Activated naive CD8-positive, alpha-beta T cell treated with anti-CD3 and anti-CD28 coated beads for 36 hours (primary cell): Measurements from ENCODE around the gene ZNF385C. TPM values are rescaled to one million over a fixed set of nuclear protein-coding genes. Genes with fewer than 3 reads are reported as not detected.

Experiments
- DNase-seq: peaks from one replicate; pipeline ENCODE4 v3.0.0; 2021
- H3K27ac Mint-ChIP-seq: one replicate; pipeline ENCODE4 v1.8.0; 2022; ENCODE audit warnings: mild to moderate bottlenecking, moderate library complexity, mixed read lengths
- H3K27me3 Mint-ChIP-seq: one replicate; pipeline ENCODE4 v1.8.0; 2022; ENCODE audit warnings: mild to moderate bottlenecking, mixed read lengths
- H3K36me3 Mint-ChIP-seq: one replicate; pipeline ENCODE4 v1.8.0; 2021; ENCODE audit warnings: mild to moderate bottlenecking, mixed read lengths
- H3K4me1 Mint-ChIP-seq: one replicate; pipeline ENCODE4 v1.8.0; 2021; ENCODE audit warnings: mixed read lengths
- H3K4me3 Mint-ChIP-seq: one replicate; pipeline ENCODE4 v1.8.0; 2022; ENCODE audit warnings: mild to moderate bottlenecking, moderate library complexity, mixed read lengths
- H3K9me3 Mint-ChIP-seq: one replicate; pipeline ENCODE4 v1.8.0; 2022; ENCODE audit warnings: mixed read lengths
- total RNA-seq, 2 experiments: library from RNA; stranded (reverse); gene quantifications; one replicate each; pipeline ENCODE4 v1.2.3, GENCODE V29; 2021

Gene ZNF385C
- total RNA-seq, 2 experiments from 2014 or later = 0.92 to 1.2 TPM

- Mint-ChIP-seq H3K4me3 (no peak overlapping the region), H3K27me3 (no peaks in the 10 kb centered on the region), H3K27ac (peak overlapping the region; percentile 54), H3K9me3 (no peaks in the 10 kb centered on the region), H3K36me3 (peaks cover 9% of the 10 kb centered on the region), H3K4me1 (peaks cover 36% of the 10 kb centered on the region)
- no peak for DNase-seq
These were observed 97.7 kb downstream of the ZNF385C start for GRCh38 chr17:42000413-42001133.

DNA sequence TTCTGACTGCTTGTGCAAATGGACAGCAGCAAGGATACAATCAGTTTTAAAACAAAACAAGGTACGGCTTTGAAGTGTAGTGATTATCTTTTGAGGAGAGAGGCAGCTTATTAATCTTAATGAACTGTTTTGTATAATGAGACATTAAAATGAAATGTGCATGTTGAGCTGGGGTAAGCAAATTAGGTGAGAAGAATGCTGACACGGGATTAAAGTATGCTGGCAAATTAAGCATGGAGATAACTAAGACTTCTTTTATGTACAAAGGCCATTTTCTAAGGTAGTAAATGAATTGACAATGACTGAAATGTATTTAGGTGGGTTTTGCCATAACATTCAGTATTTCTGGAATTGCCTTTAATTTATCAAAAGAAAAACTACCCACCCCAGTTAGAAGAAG lies 99.8 kb downstream of the ZNF385C start:
- no peak for DNase-seq
- Mint-ChIP-seq H3K4me3 (no peak overlapping the region), H3K9me3 (no peaks in the 10 kb centered on the region), H3K4me1 (peaks cover 26% of the 10 kb centered on the region), H3K27me3 (no peaks in the 10 kb centered on the region), H3K36me3 (peaks cover 13% of the 10 kb centered on the region), H3K27ac (no peak overlapping the region)

DNA sequence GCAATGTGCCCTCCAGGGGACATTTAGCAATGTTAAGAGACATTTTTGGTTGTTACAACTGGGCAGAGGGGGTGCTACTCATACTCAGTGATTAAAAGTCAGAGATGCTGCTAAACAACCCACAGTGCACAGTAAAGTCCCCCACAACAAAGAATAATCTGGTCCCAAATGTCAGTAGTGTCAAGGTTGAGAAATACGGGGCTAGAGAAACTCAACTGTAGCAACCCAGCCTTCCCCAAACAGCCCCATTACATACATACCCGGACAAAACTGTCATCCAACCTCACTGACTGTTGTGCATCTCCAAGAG lies 101.5 kb downstream of the ZNF385C start:
- H3K4me3 Mint-ChIP-seq = no peak overlapping the region
- H3K27ac Mint-ChIP-seq = no peak overlapping the region
- no peaks in the 10 kb centered on the region for H3K27me3 Mint-ChIP-seq
- H3K9me3 Mint-ChIP-seq = no peaks in the 10 kb centered on the region
- peaks cover 22% of the 10 kb centered on the region for H3K4me1 Mint-ChIP-seq
- peaks cover 13% of the 10 kb centered on the region for H3K36me3 Mint-ChIP-seq
- no peak for DNase-seq

DNA sequence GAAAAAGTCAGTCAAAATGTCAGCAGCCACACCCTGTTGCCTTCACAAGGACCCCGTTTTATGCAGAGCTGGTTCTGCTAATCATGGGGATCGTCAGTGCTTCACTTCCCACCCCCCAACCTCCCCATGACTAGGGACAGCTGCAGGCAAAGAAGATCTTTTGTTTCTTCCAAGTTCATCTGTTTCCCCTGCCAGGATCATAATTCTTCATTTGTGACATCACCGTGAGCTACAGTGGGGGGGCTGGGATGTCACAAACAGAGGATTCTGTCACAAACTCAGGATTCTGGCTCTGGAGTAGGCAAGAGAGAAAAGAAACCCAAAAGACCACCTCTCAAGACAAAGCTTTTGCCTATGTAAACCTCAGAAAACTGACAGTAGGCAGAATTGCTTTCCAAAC lies 105.7 kb downstream of the ZNF385C start:
- no peaks in the 10 kb centered on the region for H3K27me3 Mint-ChIP-seq
- no peaks in the 10 kb centered on the region for H3K9me3 Mint-ChIP-seq
- peaks cover 25% of the 10 kb centered on the region for H3K36me3 Mint-ChIP-seq
- peaks cover 21% of the 10 kb centered on the region for H3K4me1 Mint-ChIP-seq
- no peak overlapping the region for H3K27ac Mint-ChIP-seq
- no peak for DNase-seq
- H3K4me3 Mint-ChIP-seq = no peak overlapping the region

- DNase-seq = no peak
- H3K4me1 Mint-ChIP-seq = peaks cover 12% of the 10 kb centered on the region
- H3K9me3 Mint-ChIP-seq = no peaks in the 10 kb centered on the region
- H3K27ac Mint-ChIP-seq = no peak overlapping the region
- peaks cover 29% of the 10 kb centered on the region for H3K36me3 Mint-ChIP-seq
- H3K4me3 Mint-ChIP-seq = no peak overlapping the region
- H3K27me3 Mint-ChIP-seq = no peaks in the 10 kb centered on the region
These were observed 108.4 kb downstream of the ZNF385C start for GRCh38 chr17:41989702-41990419.

GRCh38 chr17:41988418-41988817 lies 109.9 kb downstream of the ZNF385C start:
- Mint-ChIP-seq H3K4me3 (no peak overlapping the region), H3K36me3 (peaks cover 34% of the 10 kb centered on the region), H3K9me3 (no peaks in the 10 kb centered on the region), H3K27me3 (no peaks in the 10 kb centered on the region), H3K4me1 (peaks cover 10% of the 10 kb centered on the region), H3K27ac (peak overlapping the region; percentile 71)
- DNase-seq = no peak

- Mint-ChIP-seq H3K4me1 (peaks cover 10% of the 10 kb centered on the region), H3K36me3 (peaks cover 38% of the 10 kb centered on the region), H3K4me3 (no peak overlapping the region), H3K27me3 (no peaks in the 10 kb centered on the region), H3K27ac (peak overlapping the region; percentile 71), H3K9me3 (no peaks in the 10 kb centered on the region)
- peak; percentile 18 for DNase-seq
These were observed 110.6 kb downstream of the ZNF385C start for GRCh38 chr17:41987642-41988041.

GRCh38 chr17:41986634-41987033 lies 111.6 kb downstream of the ZNF385C start:
- Mint-ChIP-seq H3K4me3 (no peak overlapping the region), H3K27me3 (no peaks in the 10 kb centered on the region), H3K27ac (peak overlapping the region; percentile 71), H3K36me3 (peaks cover 47% of the 10 kb centered on the region), H3K9me3 (no peaks in the 10 kb centered on the region), H3K4me1 (peaks cover 10% of the 10 kb centered on the region)
- DNase-seq = no peak

- peaks cover 49% of the 10 kb centered on the region for H3K36me3 Mint-ChIP-seq
- H3K9me3 Mint-ChIP-seq = no peaks in the 10 kb centered on the region
- H3K4me1 Mint-ChIP-seq = peaks cover 10% of the 10 kb centered on the region
- no peak overlapping the region for H3K4me3 Mint-ChIP-seq
- DNase-seq = no peak
- no peak overlapping the region for H3K27ac Mint-ChIP-seq
- H3K27me3 Mint-ChIP-seq = no peaks in the 10 kb centered on the region
These were observed 112.4 kb downstream of the ZNF385C start for GRCh38 chr17:41985919-41986318.

- Mint-ChIP-seq H3K36me3 (peaks cover 50% of the 10 kb centered on the region), H3K27ac (no peak overlapping the region), H3K9me3 (no peaks in the 10 kb centered on the region), H3K4me1 (peaks cover 10% of the 10 kb centered on the region), H3K27me3 (no peaks in the 10 kb centered on the region), H3K4me3 (no peak overlapping the region)
- no peak for DNase-seq
These were observed 113.8 kb downstream of the ZNF385C start for GRCh38 chr17:41984454-41984853.

DNA sequence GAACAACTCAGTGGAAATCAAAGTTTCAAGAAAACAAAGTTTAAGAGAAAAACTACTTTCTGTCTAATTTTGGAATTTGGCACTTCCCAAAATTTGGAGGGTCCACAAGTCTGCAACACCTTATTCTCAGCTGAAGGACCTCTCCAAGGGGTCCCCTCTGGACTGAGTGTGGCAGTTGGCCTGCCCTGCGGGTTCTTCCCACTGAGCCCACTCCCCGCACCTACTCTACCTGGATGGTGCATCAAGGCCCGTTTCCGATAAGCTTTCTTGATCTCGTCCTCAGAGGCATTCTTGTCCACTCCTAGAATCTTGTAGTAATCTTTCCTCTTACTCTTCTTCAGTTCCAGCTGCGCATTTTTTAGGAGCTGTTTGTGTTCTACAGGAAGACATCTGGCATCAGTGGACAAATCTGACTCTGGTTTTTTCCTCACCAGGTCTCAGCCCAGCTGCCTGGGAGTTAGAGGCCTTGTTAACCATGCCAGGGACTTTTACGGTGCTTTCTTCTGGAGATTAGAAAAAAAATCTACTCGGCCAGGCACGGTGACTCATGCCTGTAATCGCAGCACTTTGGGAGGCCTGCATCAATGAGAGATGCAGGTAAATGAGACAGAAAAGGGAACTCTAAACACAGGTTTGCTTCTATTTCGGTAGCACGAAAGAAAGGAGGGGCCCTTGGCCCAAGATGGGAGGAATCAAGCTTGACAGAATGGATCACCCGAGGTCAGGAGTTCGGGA lies 116.1 kb downstream of the ZNF385C start:
- Mint-ChIP-seq H3K9me3 (no peaks in the 10 kb centered on the region), H3K4me3 (no peak overlapping the region), H3K27me3 (no peaks in the 10 kb centered on the region), H3K27ac (peak overlapping the region; percentile 20), H3K36me3 (peaks cover 38% of the 10 kb centered on the region), H3K4me1 (peaks cover 2% of the 10 kb centered on the region)
- no peak for DNase-seq

- no peak overlapping the region for H3K27ac Mint-ChIP-seq
- H3K36me3 Mint-ChIP-seq = peaks cover 23% of the 10 kb centered on the region
- no peak for DNase-seq
- H3K4me3 Mint-ChIP-seq = no peak overlapping the region
- peaks cover 4% of the 10 kb centered on the region for H3K4me1 Mint-ChIP-seq
- H3K27me3 Mint-ChIP-seq = no peaks in the 10 kb centered on the region
- H3K9me3 Mint-ChIP-seq = no peaks in the 10 kb centered on the region
These were observed 120.3 kb downstream of the ZNF385C start for GRCh38 chr17:41977991-41978390.

DNA sequence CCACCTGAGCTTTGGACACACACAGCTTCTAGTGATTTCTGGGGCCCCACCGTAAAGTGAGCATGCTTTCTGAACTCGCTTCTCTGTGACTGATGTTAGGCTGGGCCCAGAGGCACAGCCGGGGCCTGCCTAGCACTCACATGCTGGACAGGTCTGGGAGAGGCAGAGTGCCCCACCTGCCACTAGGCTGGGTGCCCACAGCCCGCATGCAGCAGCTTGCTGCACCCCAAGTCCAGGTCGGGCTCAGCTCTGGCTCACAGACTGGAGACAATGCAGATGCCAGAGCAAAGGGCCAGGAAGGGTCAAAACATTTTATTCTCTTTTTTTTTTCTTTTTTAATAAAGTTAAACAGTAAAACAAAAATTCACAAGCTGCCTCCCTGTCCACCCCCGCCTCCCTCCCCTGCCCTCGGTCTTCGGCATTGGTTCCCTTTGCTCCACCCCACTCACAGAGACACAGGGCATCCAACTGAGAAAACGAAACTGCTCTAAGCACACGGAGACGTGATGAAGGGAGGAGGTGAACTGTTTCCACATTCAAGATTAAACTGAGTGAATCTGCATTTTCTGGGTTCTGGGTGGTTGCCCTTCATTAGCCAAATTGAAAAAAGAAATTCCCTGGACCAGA lies 122.0 kb downstream of the ZNF385C start:
- Mint-ChIP-seq H3K9me3 (no peaks in the 10 kb centered on the region), H3K4me3 (no peak overlapping the region), H3K4me1 (peaks cover 7% of the 10 kb centered on the region), H3K36me3 (peaks cover 16% of the 10 kb centered on the region), H3K27ac (peak overlapping the region; percentile 59), H3K27me3 (no peaks in the 10 kb centered on the region)
- DNase-seq = no peak
